Vagina (tissue), 2 donors: Measurements from ENCODE around the gene TENT5C.

ENCODE experiments used
- CTCF ChIP-seq, 3 experiments: fragments of 450-650 bp in 2 of 3; fragments of 200-600 bp in 1 of 3; sonication (generic) in 1 of 3; IDR thresholded peaks; one replicate each; pipeline ENCODE4 v1.5.1; 2017 to 2019; ENCODE audit warnings: antibody characterized with exemption in 3 of 3, mild to moderate bottlenecking in 2 of 3, moderate library complexity in 2 of 3
- POLR2A ChIP-seq, 2 donors: fragments of 450-650 bp; IDR thresholded peaks; one replicate each; pipeline ENCODE4 v1.6.1; 2017; ENCODE audit warnings: antibody characterized with exemption in 2 of 2, mild to moderate bottlenecking in 2 of 2, moderate library complexity in 2 of 2
- POLR2AphosphoS5 ChIP-seq, 2 donors: sonication (generic); formaldehyde crosslinking; IDR thresholded peaks; one replicate each; pipeline ENCODE4 v1.9.0; 2017; ENCODE audit warnings: antibody characterized with exemption in 2 of 2, mild to moderate bottlenecking in 2 of 2, low read depth in 1 of 2; ENCODE audit not compliant: insufficient read depth in 1 of 2

DNA sequence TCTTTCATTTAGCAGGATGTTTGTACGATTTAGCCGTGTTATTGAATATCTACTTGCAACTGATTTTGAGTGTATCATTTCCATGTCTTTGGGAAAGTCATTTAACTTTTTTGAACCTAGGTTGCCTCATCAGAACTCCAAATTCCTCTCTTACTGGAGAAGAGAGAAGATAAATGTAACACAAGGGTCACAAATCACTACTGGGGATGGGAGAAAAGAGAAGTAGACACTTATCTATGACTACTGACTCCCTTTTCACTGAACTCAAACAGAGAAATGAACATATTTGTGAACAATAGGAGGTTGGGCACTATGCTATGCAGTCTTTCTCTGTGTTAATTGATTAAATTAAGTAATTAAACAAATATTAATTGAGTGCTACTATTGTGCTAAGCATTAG lies 42.2 kb downstream of the TENT5C start:
- no peak for TF ChIP-seq POLR2A (IDR thresholded peaks at IDR 0.05)
- no peak for TF ChIP-seq CTCF (IDR thresholded peaks at IDR 0.05)
- TF ChIP-seq POLR2AphosphoS5 (IDR thresholded peaks at IDR 0.05; ENCODE audit: insufficient read depth in 1 of 2, low read depth in 1 of 2): no peak
